KMS-11 (cell line): Measurements from ENCODE around the gene R3HDM2.

Experiments used
- H2AFZ ChIP-seq: fragments of 200-600 bp; sonication (generic); 2 replicates; pipeline ENCODE4 v1.6.1; 2016; ENCODE audit warnings: antibody characterized with exemption, mixed run types, low read depth
- H3K27ac ChIP-seq: fragments of 200-600 bp; sonication (generic); 2 replicates; pipeline ENCODE4 v1.6.1; 2016; ENCODE audit warnings: mild to moderate bottlenecking, mixed run types
- H3K27me3 ChIP-seq: fragments of 200-600 bp; sonication (generic); 2 replicates; pipeline ENCODE4 v1.6.1; 2017; ENCODE audit warnings: mild to moderate bottlenecking, low read depth, mixed run types, moderate library complexity; ENCODE audit not compliant: insufficient read depth
- H3K36me3 ChIP-seq: fragments of 200-600 bp; sonication (generic); 2 replicates; pipeline ENCODE4 v1.6.1; 2017; ENCODE audit warnings: mild to moderate bottlenecking, mixed run types; ENCODE audit not compliant: insufficient read depth
- H3K4me1 ChIP-seq: fragments of 200-600 bp; sonication (generic); 2 replicates; pipeline ENCODE4 v1.6.1; 2016; ENCODE audit warnings: mild to moderate bottlenecking, low read depth, mixed run types; ENCODE audit not compliant: poor library complexity, severe bottlenecking
- H3K4me2 ChIP-seq: fragments of 200-600 bp; sonication (generic); 2 replicates; pipeline ENCODE4 v1.7.0; 2016; ENCODE audit warnings: mild to moderate bottlenecking, mixed run types
- H3K4me3 ChIP-seq: fragments of 200-600 bp; sonication (generic); IDR thresholded peaks from 2 replicates; pipeline ENCODE4 v1.6.1; 2017; ENCODE audit warnings: low read depth, low read length, mixed read lengths; ENCODE audit not compliant: insufficient read depth
- H3K79me2 ChIP-seq: fragments of 200-600 bp; sonication (generic); 2 replicates; pipeline ENCODE4 v1.6.1; 2016; ENCODE audit warnings: low read depth, mixed run types; ENCODE audit not compliant: insufficient read depth
- H3K9ac ChIP-seq: fragments of 200-600 bp; sonication (generic); 2 replicates; pipeline ENCODE4 v1.6.1; 2016; ENCODE audit warnings: mild to moderate bottlenecking, mixed run types
- H4K20me1 ChIP-seq: fragments of 200-600 bp; sonication (generic); 2 replicates; pipeline ENCODE4 v1.6.1; 2016; ENCODE audit warnings: mild to moderate bottlenecking, mixed run types; ENCODE audit not compliant: insufficient read depth
- TF ChIP-seq, protein P1 (sequence below): fragments of 200-600 bp; sonication (generic); conservative IDR thresholded peaks from 2 replicates; pipeline ENCODE4 v1.6.1; 2017; ENCODE audit warnings: low read depth, mild to moderate bottlenecking, antibody characterized with exemption, low read length, moderate library complexity, mixed read lengths

Gene R3HDM2

DNA sequence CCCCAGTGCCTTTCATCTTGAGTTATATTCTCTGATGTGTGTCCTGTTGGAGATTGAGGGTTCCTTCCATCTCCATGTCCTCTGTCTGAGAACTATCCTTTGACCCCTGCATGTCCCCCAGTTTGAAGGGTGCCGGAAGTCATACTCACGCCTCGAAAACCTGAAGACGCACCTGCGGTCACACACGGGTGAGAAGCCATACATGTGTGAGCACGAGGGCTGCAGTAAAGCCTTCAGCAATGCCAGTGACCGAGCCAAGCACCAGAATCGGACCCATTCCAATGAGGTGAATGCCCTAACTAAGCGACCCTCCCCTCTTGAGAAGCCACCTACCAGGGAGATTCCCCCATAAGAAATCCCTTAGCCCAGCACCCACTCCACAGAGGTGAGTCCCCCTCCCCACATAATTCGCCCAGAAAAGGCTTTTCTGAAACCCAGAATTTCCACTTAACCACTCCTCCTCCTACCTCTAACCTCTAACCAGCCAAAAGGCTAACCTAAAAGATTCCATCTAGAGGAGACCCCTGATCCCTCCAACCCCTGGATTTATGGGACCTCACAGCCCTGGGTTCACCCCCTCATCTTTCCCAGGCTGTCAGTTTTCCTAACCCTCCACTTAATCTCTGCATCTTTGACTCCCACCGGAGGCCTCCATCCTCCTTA, 36.5 kb upstream of the R3HDM2 start:
- Histone ChIP-seq H3K36me3 (no peaks in the 10 kb centered on the region), H3K9ac (no peak overlapping the region), H4K20me1 (no peaks in the 10 kb centered on the region), H3K27me3 (peaks cover 93% of the 10 kb centered on the region), H2AFZ (no peak overlapping the region), H3K4me2 (no peak overlapping the region), H3K4me3 (no peak overlapping the region), H3K79me2 (no peaks in the 10 kb centered on the region), H3K27ac (no peak overlapping the region), H3K4me1 (peaks cover 7% of the 10 kb centered on the region)
- TF ChIP-seq, protein P1, sequence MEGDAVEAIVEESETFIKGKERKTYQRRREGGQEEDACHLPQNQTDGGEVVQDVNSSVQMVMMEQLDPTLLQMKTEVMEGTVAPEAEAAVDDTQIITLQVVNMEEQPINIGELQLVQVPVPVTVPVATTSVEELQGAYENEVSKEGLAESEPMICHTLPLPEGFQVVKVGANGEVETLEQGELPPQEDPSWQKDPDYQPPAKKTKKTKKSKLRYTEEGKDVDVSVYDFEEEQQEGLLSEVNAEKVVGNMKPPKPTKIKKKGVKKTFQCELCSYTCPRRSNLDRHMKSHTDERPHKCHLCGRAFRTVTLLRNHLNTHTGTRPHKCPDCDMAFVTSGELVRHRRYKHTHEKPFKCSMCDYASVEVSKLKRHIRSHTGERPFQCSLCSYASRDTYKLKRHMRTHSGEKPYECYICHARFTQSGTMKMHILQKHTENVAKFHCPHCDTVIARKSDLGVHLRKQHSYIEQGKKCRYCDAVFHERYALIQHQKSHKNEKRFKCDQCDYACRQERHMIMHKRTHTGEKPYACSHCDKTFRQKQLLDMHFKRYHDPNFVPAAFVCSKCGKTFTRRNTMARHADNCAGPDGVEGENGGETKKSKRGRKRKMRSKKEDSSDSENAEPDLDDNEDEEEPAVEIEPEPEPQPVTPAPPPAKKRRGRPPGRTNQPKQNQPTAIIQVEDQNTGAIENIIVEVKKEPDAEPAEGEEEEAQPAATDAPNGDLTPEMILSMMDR, result no peak

DNA sequence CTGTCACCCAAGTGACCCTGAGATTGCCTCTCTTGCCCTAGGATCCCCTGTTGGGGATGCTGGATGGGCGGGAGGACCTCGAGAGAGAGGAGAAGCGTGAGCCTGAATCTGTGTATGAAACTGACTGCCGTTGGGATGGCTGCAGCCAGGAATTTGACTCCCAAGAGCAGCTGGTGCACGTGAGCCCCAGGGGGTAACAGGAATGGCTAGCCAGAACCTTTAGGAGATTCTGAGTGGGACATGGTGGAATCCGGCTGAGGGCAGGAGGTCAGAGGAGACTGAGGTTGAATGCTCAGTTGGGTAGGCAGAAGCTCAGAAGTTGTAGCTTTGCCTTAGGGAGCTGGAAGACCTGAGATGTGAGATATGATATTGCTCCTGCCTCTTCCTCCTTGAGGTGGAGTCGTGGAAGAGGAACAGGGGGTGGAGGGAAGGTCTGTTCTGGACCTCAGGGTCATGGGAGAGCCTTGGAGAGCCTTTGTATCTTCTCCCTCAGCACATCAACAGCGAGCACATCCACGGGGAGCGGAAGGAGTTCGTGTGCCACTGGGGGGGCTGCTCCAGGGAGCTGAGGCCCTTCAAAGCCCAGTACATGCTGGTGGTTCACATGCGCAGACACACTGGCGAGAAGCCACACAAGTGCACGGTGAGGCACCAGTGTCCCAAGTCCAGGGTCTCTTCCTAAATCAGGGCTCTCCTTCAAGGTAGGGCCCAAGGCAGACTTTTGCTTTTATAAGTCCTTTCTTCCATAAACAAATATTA, 35.1 kb upstream of the R3HDM2 start:
- Histone ChIP-seq H3K27ac (no peak overlapping the region), H3K79me2 (no peaks in the 10 kb centered on the region), H3K4me1 (peaks cover 11% of the 10 kb centered on the region), H3K9ac (no peak overlapping the region), H3K27me3 (peaks cover 90% of the 10 kb centered on the region), H2AFZ (no peak overlapping the region), H3K4me2 (no peak overlapping the region), H3K36me3 (no peaks in the 10 kb centered on the region), H4K20me1 (no peaks in the 10 kb centered on the region), H3K4me3 (no peak overlapping the region)
- TF ChIP-seq, protein P1, result no peak

DNA sequence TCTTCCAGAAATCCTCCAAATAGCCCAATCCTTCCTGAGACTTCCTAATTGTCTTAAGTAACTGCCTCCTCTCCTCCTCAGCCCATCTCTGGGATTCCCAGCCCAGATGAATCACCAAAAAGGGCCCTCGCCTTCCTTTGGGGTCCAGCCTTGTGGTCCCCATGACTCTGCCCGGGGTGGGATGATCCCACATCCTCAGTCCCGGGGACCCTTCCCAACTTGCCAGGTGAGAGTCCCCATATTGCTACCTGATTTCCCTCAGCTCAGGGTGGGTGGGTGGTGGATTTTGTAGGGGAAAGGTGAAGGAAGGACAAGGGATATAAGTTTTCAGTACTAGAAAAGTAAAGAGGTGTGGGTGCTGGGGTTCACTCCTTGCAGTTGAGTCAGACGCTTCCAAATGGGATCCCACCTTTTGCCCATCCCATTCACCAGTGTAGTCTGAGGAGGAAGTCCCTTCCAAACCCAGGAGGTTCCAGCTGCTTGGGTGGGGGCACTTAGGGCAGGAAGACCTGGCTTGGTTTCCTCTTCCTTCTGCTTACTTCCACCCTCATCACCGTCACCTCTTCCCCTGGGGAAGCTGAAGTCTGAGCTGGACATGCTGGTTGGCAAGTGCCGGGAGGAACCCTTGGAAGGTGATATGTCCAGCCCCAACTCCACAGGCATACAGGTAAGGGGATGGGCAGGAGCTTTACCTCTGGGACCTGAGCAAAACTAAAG, 34.3 kb upstream of the R3HDM2 start:
- H3K79me2 ChIP-seq, result no peaks in the 10 kb centered on the region
- H4K20me1 ChIP-seq, result no peaks in the 10 kb centered on the region
- peaks cover 18% of the 10 kb centered on the region for H3K4me1 ChIP-seq
- peaks cover 90% of the 10 kb centered on the region for H3K27me3 ChIP-seq
- H3K27ac ChIP-seq, result no peak overlapping the region
- TF ChIP-seq, protein P1, result no peak
- H3K4me2 ChIP-seq, result no peak overlapping the region
- no peak overlapping the region for H2AFZ ChIP-seq
- no peaks in the 10 kb centered on the region for H3K36me3 ChIP-seq
- no peak overlapping the region for H3K9ac ChIP-seq
- no peak overlapping the region for H3K4me3 ChIP-seq

DNA sequence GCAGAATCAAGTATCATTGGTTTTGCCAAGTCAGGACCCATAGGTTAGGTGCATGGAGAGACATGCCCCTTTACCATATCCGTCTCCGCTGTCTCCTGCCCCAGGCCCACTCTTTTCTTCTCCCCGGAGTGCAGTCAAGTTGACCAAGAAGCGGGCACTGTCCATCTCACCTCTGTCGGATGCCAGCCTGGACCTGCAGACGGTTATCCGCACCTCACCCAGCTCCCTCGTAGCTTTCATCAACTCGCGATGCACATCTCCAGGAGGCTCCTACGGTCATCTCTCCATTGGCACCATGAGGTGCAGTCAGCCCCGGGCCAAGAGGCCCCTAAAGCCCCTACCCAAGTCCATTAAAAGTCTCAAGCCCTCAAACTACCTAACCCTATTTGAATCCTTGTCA, 33.7 kb upstream of the R3HDM2 start:
- no peak overlapping the region for H2AFZ ChIP-seq

More for the DNA sequence above, 33.7 kb upstream of the R3HDM2 start:
- Histone ChIP-seq H3K9ac (no peak overlapping the region), H3K27ac (no peak overlapping the region), H3K4me2 (no peak overlapping the region), H3K27me3 (peaks cover 84% of the 10 kb centered on the region), H3K4me1 (peaks cover 20% of the 10 kb centered on the region), H3K79me2 (no peaks in the 10 kb centered on the region), H3K4me3 (no peak overlapping the region), H3K36me3 (no peaks in the 10 kb centered on the region), H4K20me1 (no peaks in the 10 kb centered on the region)
- TF ChIP-seq, protein P1, result no peak
